ENCODE measurements around the gene HOXD12. TPM values are rescaled to one million over a fixed set of nuclear protein-coding genes. Genes with fewer than 3 reads are reported as not detected.

Gene HOXD12
- total RNA-seq, 1 donor from 2014 or later = not detected

- ATAC-seq (ENCODE audit: poor library complexity) = no peak
- no peak for DNase-seq
- intact Hi-C loops (cut with DNase I) = no loop called here
Measured at GRCh38 chr2:176101216-176101830, 1.7 kb downstream of the HOXD12 start.

- no peak for ATAC-seq (ENCODE audit: poor library complexity)
- intact Hi-C loops (cut with DNase I) = no loop called here
- no peak for DNase-seq
Measured at GRCh38 chr2:176101842-176102241, 2.2 kb downstream of the HOXD12 start.

GRCh38 chr2:176102309-176102866 lies 2.8 kb downstream of the HOXD12 start:
- intact Hi-C loops (cut with DNase I) = no loop called here
- DNase-seq (no peak), ATAC-seq (ENCODE audit: poor library complexity) (no peak)

- no peak for DNase-seq
- no peak for ATAC-seq (ENCODE audit: poor library complexity)
- intact Hi-C loops (cut with DNase I) = no loop called here
Measured at GRCh38 chr2:176103194-176103593, 3.6 kb downstream of the HOXD12 start.

GRCh38 chr2:176103742-176104315 lies 4.2 kb downstream of the HOXD12 start:
- intact Hi-C loops (cut with DNase I) = no loop called here
- no peak for DNase-seq
- no peak for ATAC-seq (ENCODE audit: poor library complexity)

GRCh38 chr2:176104316-176105077 lies 4.9 kb downstream of the HOXD12 start:
- ATAC-seq (ENCODE audit: poor library complexity) (no peak), DNase-seq (no peak)
- intact Hi-C loops (cut with DNase I) = no loop called here

DNA sequence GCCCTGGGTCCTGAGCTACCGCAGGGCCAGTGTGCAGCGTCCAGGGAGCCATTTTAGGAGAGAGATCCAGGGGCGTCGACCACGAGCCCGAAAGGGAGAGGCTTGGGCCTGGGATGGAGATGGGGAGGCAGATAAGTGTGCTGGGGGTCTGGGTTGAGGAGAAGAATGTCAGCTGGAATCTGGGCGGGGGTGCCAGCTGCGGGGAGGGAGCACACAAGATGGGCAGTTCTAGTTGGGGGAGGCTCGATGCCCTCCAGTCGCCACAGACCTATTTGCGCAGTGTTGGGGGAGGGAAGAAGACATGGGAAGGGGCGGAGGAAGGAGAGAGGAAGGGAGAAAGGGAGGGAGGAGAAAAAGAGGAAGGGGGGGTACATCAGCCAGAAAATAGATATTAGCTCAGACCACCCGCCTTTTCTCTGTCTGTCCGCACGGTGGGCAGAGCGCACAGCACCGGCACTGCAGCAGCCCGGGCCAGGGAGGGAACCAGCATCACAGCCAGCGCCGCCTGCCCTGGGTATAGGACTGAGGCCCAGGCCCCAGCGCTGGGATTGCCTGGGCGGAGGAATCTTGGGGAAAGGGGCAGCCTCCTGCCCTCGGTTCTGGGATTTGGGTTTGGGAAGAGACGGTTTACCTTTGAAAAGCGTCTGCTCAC lies 5.6 kb downstream of the HOXD12 start:
- intact Hi-C loops (cut with DNase I) = no loop called here
- ATAC-seq (ENCODE audit: poor library complexity) (no peak), DNase-seq (no peak)

GRCh38 chr2:176105730-176106580 lies 6.4 kb downstream of the HOXD12 start:
- intact Hi-C loops (cut with DNase I) = no loop called here
- no peak for DNase-seq
- no peak for ATAC-seq (ENCODE audit: poor library complexity)

- no peak for ATAC-seq (ENCODE audit: poor library complexity)
- DNase-seq = no peak
- intact Hi-C loops (cut with DNase I) = no loop called here
Measured at GRCh38 chr2:176106581-176107539, 7.3 kb downstream of the HOXD12 start, which contains the start of gene HOXD11. Gene HOXD11 (plus strand): TSS chr2:176107280. CDS start chr2:176107356, 76 bp downstream.

DNA sequence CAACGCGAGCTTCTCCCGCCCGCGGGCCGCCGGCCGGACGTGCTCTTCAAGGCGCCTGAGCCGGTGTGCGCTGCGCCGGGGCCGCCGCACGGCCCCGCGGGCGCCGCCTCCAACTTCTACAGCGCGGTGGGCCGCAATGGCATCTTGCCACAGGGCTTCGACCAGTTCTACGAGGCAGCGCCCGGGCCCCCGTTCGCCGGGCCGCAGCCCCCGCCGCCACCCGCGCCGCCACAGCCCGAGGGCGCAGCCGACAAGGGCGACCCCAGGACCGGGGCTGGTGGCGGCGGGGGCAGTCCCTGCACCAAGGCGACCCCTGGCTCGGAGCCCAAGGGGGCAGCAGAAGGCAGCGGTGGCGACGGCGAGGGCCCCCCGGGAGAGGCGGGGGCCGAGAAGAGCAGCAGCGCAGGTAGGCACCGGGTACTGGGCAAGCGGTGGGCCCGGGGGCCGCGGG lies 8.2 kb downstream of the HOXD12 start:
- ATAC-seq (ENCODE audit: poor library complexity) (no peak), DNase-seq (no peak)
- intact Hi-C loops (cut with DNase I) = no loop called here

DNA sequence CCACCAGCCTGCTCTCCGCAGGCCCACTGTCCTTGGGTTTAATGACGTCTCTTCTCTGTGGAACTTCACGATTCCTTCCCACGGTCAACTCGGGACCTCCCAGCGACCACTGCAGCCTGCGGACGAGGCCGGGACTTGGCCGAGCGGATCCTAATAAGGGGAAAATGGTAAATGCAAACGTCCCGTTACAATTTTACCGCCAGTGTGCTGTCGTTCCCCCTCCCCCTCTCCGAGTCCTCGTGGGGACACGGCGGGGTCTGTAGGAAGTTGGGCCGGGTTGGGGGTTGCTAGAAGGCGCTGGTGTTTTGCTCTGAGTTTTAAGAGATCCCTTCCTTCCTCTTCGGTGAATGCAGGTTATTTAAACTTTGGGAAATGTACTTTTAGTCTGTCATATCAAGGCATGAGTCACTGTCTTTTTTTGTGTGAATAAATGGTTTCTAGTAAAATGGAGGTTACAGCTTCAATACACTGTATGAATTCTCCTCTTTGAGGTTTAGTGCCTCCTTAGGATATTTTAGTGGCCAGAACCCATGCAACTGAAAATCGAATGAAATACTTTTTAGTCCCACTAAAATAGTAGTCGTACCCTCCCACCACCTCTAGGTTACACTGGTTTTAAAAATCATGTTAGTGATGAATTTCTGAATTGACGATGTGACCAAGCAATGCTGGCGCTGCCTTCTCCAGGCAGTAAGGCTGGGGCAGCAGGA lies 9.8 kb downstream of the HOXD12 start:
- intact Hi-C loops (cut with DNase I) = no loop called here
- ATAC-seq (ENCODE audit: poor library complexity) (no peak), DNase-seq (no peak)

GRCh38 chr2:176109946-176110345 lies 10.4 kb downstream of the HOXD12 start:
- DNase-seq (no peak), ATAC-seq (ENCODE audit: poor library complexity) (no peak)
- intact Hi-C loops (cut with DNase I) = no loop called here

DNA sequence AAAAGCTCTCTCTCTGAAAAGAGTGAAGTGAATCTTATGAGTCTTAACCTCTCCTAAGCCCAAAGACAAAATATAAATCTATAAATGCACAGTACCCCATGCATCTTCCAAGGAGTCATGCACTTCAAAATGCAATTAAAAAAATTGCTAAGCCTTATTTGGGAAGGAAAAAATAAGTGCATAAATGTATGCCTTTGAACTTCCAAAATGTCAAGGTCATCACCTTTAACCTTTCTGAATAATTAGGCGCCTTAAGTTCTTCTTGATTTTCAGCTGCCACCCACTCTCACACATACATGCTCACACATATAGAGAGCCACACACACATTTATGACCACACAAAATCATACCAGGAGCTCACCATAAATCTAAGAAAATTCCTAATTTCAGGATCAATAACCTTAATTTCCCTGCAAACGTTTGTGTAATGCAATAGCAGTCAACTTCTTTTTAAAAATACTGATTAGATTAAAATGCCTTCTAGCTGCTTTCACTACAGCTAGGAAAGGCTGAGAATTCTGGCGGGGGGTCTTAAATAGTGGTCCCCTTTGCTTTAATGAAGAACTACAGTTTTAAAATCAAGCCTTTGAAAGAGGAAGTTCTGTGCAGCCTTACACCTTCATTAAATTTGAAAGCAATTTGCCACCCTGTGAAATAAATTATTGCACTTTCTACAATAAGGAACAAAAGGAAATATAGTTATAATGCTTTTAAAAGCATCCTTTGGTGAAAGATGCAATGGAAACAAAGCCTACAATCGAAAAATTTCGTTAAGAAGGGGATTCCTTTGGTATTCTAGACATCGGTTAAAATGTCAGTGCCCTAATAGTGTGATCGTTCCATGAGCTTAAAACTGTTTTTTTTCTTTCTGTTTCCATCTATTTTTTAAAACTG lies 11.1 kb downstream of the HOXD12 start:
- no peak for ATAC-seq (ENCODE audit: poor library complexity)
- DNase-seq = no peak
- intact Hi-C loops (cut with DNase I) = no loop called here

GRCh38 chr2:176111309-176111663 lies 11.7 kb downstream of the HOXD12 start:
- intact Hi-C loops (cut with DNase I) = no loop called here

GRCh38 chr2:176111846-176112374 lies 12.3 kb downstream of the HOXD12 start:
- DNase-seq = no peak
- no peak for ATAC-seq (ENCODE audit: poor library complexity)
- intact Hi-C loops (cut with DNase I) = no loop called here

More at GRCh38 chr2:176111309-176111663, 11.7 kb downstream of the HOXD12 start:
- DNase-seq (no peak), ATAC-seq (ENCODE audit: poor library complexity) (no peak)

Measured in Right ventricle myocardium superior (tissue), 1 donor.